ENCODE measurements around the gene ZNF747.
"Not testable (repeated sequence)": the region's sequence is repeated elsewhere in the genome, so short reads cannot be mapped to it uniquely, and the experiment has no call there.

The ZNF747 gene

GRCh38 chr16:30533748-30534367 lies 800 bp downstream of the ZNF747 start:
- no peak for DNase-seq (ENCODE audit: low spot score)

- DNase-seq (ENCODE audit: low spot score): no peak
Measured at GRCh38 chr16:30533146-30533522, 1.5 kb downstream of the ZNF747 start.

GRCh38 chr16:30532285-30533145 lies 2.1 kb downstream of the ZNF747 start:
- DNase-seq (ENCODE audit: low spot score): no peak

GRCh38 chr16:30530163-30531037 lies 4.3 kb downstream of the ZNF747 start:
- no peak for DNase-seq (ENCODE audit: low spot score)

- no peak for DNase-seq (ENCODE audit: low spot score)
Measured at GRCh38 chr16:30528799-30529457, 5.7 kb downstream of the ZNF747 start.

GRCh38 chr16:30527635-30528178 lies 7.0 kb downstream of the ZNF747 start:
- no peak for DNase-seq (ENCODE audit: low spot score)

GRCh38 chr16:30526823-30527634 lies 7.6 kb downstream of the ZNF747 start:
- peak; percentile 98 for DNase-seq (ENCODE audit: low spot score)

GRCh38 chr16:30526137-30526822 lies 8.4 kb downstream of the ZNF747 start, which contains the start of gene ZNF768:
TSS of gene ZNF768 (minus strand) at chr16:30526566. CDS start at chr16:30526413, 153 bp downstream.
- no peak for DNase-seq (ENCODE audit: low spot score)

- no peak for DNase-seq (ENCODE audit: low spot score)
Measured at GRCh38 chr16:30525844-30526136, 8.9 kb downstream of the ZNF747 start.

- no peak for DNase-seq (ENCODE audit: low spot score)
Measured at GRCh38 chr16:30524575-30525568, 9.8 kb downstream of the ZNF747 start.

GRCh38 chr16:30523768-30524574 lies 10.7 kb downstream of the ZNF747 start:
- no peak for DNase-seq (ENCODE audit: low spot score)

GRCh38 chr16:30522702-30523463 lies 11.8 kb downstream of the ZNF747 start:
- not testable (repeated sequence) for DNase-seq (ENCODE audit: low spot score)

GRCh38 chr16:30521873-30522641 lies 12.6 kb downstream of the ZNF747 start:
- DNase-seq (ENCODE audit: low spot score): no peak

- DNase-seq (ENCODE audit: low spot score): no peak
Measured at GRCh38 chr16:30521476-30521872, 13.2 kb downstream of the ZNF747 start.

GRCh38 chr16:30519120-30520049 lies 15.3 kb downstream of the ZNF747 start:
- DNase-seq (ENCODE audit: low spot score): no peak

Measured in putamen (tissue), 1 donor.